NCI-H524 (cell line): ENCODE results near the gene HOXA9.
A peak's percentile ranks its signal among the peaks of the same experiment; 100 is the strongest.

Source experiments
- DNase-seq, 2 experiments: peaks; one replicate each; lab custom pipeline; 2025; lab: John Stamatoyannopoulos, UW

Gene HOXA9

GRCh38 chr7:27164367-27165088, 809 bp downstream of the HOXA9 start:
- no peak for DNase-seq

DNA sequence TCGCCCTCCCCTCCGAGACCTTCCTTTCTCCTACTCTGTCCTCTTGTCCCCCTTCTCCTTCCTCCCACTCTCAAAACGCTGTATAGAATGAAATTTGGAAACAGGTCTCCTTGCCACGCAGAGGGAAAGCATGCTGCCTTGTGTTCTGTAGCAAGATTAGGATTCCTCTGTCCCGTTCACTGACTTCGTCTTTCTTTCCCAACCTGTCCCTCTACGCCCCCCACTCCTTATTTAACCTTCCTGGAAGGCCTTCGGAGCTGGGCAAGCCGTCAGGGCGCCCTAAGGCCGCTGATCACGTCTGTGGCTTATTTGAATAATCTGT, 1.3 kb downstream of the HOXA9 start:
- DNase-seq = no peak

DNA sequence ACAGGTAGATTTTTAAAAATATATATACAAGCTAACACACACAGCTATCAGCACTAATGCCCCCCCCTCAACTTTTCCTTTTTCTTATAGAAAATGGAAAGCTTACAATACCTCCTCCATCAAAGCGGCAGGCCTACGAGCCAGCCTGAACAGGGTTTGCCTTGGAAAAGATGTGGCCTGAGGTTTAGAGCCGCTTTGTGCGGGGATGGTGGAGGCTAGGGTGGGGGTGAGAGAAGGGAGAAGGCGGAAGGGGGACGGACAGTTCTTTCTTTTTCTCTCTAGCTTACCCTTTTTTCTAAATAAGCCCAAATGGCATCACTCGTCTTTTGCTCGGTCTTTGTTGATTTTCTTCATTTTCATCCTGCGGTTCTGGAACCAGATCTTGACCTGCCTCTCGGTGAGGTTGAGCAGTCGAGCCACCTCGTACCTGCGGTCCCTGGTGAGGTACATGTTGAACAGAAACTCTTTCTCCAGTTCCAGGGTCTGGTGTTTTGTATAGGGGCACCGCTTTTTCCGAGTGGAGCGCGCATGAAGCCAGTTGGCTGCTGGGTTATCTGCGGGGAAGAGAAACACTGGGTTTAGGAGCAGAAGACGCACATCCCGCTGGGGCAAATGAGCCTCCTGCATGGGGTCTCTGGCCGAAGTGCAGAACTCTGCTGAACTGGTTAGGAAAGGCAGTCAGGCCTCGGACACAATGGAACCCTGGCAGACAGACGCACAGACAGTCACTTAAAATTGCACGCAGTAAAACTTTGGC, 1.9 kb downstream of the HOXA9 start:
- no peak for DNase-seq

- no peak for DNase-seq
These were observed 2.6 kb downstream of the HOXA9 start for GRCh38 chr7:27162561-27163287.

DNA sequence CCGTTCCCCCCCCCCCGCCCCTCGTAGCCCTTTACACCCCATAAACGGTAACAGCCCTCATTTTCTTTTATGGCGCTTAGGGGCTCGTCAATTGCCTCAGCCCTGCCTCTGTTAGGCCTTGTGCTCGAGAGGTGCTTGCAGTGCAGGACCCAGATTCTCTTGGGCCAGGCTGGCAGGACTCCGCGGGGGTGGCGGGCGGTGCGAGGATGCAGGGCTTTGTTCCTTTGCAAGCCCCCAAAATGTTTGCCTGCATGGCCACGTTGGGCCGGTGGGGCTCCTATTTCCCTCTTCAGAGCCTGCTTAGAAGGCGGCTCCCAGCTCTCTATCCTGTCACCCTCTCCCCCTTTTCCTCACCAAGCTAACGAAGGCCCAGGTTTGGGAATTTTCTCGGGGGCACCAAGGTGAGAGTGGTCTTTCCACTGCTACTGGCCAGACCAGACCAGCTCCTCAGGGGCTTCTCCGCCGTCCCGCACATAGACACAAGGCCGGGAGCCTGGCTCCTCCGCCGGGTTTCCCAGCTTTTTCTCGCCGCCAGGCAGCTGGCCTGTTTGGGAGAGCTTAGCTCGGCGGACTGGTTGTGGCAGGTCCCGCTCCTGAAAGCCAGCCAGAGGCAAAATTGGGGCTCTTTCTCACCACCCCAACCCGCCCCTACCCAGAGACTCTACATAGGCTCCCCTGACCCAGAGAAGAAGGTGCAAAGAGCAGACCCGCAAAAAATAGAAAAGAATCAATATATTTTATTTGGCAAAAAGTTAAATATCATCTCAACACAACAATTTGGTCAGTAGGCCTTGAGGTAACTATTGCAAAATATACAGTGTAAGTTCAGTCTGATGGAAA, 3.4 kb downstream of the HOXA9 start:
- DNase-seq = no peak

GRCh38 chr7:27161214-27161720, 4.1 kb downstream of the HOXA9 start:
- DNase-seq = no peak

DNA sequence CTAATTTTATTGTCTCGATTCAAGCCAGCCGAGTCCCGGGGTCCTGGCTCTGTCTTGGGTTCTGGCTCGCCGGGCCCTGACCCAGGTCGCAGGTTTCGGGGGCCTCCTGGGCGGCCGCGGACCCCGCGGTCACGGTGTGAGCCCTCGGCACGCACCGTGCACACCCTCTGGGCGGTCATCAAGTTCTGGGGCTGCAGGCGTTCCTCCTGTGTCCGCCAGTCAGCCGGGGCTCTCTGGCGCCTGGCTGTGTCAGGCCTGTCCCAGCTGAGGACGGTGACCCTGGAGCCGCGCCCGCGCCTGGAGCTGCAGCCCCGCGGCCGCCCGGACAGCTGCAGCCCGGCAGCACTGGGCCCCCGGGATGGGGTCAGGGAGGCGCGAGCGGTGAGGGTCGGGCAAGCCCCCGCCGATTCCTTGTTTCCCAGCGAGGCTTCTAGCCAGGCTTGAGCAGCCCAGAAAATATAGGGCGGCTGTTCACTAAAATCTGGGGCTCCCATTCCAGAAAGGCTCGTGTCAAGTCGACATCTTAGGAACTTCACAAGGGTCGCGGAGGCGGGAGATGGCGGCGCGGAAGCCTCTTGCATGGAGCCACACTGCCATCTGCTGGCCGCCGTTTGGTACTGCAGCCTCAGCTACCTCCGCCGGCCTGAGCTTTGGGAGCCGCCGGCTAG, 4.7 kb downstream of the HOXA9 start:
- DNase-seq = peak; percentile 71 to 74

DNA sequence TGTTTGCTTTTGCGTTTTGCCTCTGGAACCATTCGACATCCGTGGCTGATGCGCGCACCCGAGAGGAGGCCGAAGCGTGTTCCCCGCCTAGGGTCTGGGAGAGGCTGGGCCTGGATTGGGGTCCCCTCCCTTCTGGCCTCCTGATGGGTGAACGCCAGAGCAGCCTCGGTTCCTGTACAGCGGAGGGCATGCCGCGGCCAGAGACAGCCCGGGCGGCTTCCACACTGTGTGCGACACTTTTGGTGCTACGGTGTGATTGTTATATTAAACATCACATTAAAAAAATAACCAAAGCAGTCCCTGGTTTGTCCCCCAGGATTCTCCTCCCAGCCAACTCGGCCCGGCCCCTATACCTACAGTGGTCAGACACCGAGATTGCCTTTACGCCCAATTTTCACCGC, 5.2 kb downstream of the HOXA9 start:
- no peak for DNase-seq

DNA sequence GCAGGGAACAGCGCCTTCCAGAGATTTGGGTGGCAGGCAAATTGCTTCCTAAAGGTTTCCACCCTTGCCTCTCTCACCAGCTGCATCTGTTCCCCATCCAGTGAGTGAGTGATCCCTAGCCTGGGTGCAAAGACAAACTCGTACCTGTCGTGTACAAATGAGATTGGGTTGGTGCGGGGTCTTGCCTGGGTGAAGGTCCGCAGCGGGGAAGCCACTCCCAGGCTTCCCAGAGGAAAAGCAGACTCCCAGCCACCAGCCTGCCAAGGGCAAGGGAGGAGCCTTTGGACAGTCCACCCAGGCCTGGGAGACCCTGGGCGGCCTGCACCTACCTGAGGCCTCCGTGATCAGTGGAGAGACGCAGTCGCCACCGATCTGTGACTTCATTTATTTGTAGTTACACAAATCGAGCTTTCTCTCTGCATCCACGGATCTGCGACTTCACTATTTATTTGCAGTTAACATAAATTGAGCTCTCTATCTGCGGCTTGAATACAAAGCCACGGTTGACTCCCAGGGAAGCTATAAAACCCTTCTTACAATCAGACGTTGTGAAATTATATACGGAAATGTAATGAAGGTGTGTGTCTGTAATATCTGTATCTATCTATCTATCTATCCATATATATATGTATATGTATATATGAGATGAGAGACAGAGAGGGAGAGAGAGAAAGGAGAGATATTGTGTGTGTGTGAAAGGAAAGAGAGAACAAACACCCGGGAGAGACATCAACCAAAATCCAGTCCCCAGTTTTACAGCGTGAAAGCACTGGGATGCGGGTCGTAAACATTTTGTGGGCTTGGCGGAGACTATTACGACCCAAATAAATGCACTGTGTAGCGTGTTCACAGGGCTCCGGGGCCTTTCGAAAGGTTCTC, 5.8 kb downstream of the HOXA9 start:
- DNase-seq = no peak

DNA sequence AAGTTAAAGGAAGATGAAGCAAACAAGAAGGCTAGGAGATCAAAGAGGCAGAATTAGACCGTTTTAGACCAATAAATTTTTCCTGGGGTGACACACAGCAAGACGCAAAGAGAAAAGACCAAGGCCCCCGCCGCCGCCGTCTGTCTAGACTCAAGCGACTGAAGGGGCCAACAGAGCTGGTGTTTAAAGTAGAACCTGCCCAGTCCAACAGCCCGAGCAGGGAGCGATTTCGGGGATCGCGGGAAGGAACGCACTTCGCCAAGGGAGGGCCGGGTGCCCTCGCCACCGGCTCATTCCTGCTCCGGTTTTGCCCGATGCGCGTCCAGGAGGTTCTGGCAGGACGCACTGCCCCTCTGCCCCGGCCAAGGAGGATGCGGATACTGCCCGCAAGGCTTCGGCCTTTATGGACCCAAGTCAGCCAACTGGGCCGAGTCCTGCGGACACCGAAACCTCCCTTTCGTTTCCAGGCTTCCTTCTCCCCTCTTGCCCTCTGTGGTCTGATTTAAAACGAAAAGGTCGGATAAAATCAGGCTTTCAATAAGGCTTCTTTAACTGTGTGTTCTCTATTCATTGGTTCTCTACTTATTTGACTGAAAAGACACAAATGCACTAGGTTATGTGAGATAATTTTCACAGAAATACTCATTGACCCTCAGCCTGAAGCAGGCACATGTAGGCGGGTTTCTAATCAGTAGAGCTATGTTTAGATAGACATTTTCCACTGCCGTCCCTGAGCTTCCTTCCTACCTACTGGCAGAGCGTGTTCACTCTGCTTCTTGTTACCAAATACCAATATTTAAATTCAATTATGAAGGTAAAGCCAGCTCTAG, 6.7 kb downstream of the HOXA9 start:
- DNase-seq = no peak

DNA sequence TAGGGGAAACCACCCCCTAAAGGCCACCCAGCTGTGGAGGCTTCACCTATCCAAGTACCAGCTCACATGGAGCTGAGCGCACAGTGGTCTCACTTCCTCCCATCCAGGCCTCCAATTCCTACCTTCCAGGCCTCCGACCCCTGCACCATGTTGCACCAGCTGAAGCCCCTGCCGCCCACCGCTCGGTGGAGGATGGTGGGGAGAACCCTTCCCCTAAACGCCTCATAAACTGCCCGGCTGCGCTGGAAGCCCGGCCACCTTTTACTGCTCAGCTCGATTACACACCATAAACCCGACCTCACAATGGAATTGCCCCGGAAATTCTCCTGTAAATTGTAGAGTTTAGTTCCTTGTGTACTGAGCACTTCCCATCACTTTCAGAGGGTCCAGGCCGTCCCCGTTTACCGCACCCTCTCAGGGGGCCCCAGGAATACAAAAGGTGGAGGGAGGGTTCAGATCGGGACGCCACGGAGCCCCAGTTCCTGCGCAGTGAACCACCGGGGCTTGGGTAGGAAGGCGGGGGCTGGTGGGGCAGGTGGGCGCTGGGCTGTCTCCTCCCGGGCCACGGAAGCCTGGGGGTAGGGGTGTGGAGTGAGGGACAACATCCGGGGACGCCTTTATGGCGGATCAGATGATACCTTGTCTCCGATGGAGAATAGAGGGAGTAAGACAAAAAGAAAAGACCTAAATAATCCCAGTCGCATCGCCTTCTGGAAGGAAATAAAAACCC, 7.5 kb downstream of the HOXA9 start:
- no peak for DNase-seq

DNA sequence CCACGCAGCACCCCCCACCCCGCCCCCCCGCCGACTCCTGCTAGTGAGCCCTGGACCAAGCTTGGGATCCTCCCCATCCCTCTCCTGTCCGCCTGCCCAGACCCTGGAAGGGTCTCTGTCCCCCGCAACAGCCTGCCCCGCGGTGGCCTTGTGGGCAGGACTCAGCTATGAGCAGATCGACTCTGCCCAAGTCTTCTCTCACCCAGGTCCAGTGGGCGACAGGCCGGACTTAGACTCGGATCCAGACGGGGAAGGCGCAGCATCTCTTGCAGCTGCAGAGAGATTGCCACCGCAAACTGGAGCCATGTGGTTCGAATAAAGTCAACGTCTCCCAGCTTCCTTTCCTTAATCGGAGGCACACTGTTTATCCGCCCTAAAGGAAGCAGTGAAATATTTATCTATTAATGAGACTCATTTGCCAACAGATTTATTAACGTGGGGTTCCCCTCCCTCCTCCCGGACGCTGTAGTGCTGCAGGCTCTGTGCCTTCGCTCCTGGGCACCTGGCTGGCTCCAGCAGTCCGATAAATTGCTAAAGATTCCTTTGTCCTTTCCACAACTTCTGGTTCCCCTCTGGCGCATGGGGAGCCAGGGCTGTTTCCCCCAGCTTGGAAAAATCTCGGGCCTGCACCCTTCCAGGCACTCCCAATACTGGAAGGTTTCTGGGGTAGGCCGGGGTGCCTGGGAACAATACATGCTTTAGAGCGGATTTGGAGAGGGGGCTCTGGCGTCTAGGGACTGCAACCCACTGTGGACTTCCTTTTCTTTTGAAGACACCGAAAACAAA, 8.2 kb downstream of the HOXA9 start:
- no peak for DNase-seq

DNA sequence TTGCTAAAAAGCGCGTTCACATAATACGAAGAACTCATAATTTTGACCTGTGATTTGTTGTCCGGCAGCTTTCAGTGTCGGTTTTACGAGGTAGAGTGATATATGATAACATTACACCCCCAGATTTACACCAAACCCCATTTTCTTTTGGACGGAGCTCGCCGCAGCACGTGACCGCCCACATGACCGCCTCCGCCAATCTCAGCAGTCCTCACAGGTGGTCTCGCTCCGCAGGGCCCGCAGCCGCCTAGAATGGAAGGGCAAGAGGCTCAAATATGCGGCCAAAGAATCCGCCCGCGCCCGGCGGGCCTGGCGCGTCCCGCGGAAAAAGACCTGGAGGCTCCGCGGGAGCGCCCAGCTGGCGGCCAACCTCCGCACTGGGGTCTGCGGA, 8.8 kb downstream of the HOXA9 start, which contains the start of gene HOXA7:
Gene HOXA7 (minus strand): TSS at position 168 of the 391 bp plus-strand sequence. CDS start 130 bp downstream, at position 38.
- DNase-seq = peak; percentile 48 to 75

GRCh38 chr7:27155816-27156507, 9.4 kb downstream of the HOXA9 start:
- peak in 1 of 2 experiments; percentile 41 for DNase-seq

DNA sequence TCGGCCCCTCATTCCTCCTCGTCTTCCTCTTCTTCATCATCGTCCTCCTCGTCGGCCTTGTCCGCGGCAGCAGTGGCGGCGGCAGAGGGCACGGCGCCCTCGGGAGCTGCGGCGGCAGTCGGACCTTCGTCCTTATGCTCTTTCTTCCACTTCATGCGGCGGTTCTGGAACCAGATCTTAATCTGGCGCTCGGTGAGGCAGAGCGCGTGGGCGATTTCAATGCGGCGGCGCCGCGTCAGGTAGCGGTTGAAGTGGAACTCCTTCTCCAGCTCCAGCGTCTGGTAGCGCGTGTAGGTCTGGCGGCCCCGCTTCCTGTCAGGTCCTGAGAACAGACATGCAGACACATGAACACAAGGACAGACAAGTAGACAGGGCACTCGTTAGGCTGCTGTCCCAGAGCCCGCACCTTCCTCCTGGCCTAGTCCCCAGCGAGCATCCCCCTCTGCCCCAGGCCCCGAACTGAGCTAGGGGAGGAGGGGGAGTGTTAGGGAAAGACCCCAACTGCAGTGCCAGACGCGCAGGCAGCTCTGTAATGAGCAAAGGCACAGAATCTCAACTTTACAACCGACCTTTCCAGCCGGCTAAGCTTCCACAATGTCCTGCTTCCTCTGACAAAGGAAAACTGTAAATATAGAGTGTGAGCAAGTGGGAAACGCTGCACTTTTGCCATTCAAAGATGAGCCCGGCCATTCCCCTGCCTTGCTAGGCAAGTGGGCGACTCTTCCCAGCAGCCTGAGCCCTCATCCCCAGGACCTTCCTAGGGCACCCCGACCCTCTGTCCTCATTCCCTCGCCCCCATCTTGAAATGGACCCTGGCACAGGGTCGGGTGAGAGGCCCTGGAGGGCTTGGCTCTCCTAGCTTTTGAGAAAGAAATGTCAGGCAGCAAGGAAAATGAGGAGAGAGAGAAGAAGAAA, 10.2 kb downstream of the HOXA9 start:
- no peak for DNase-seq

GRCh38 chr7:27154369-27154768, 11.0 kb downstream of the HOXA9 start:
- no peak for DNase-seq
